ENCODE measurements around the gene BABAM2. TPM values are rescaled to one million over a fixed set of nuclear protein-coding genes. Genes with fewer than 3 reads are reported as not detected.
"Not testable (repeated sequence)": the region's sequence is repeated elsewhere in the genome, so short reads cannot be mapped to it uniquely, and the experiment has no call there.

The BABAM2 gene
- total RNA-seq, 2 experiments from 2014 or later: 19.7 to 33.2 TPM

DNA sequence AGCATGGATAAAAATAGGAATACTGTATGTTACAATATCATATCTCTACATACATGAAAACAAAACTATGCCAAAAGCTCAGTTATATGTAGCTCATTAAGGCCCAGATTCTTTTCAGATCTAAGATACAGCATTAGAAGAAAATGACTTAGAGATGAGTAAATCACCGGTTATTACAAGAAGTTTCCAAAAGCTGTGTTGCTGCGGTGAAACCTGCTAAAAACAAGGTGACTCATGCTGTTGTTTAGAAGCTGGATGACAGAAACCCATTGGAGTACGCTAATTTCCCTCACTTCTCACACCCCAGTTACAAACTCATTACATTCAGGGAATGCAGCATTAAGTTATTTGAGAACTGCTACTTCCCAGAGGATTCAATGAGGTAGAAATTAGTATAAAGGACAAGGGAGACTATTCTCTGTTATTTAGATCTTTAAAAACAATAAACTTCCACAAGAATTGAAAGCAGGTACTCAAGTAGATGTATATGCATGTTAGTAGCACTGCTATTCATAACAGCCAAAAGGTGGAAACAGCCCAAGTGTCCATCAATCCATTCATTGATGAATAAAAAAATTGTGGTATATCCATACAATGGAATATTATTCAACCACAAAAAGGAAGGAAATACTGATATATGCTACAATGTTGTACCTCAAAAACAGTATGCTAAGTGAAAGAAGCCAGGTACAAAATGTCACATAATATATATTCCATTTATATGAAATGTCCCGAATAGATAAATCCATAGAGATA is 32.9 kb upstream of the BABAM2 start:
- H3K4me3 ChIP-seq (ENCODE audit: low read depth, low read length, poor library complexity, severe bottlenecking): no peak overlapping the region
- ChIA-PET POLR2A (interaction anchor here (0.7 kb wide), 1 partner anchor 32 kb away, joined by 4 read pairs; no protein-coding TSS in a partner anchor), CTCF (ENCODE audit: unreplicated experiment) (no interaction called here)
- no peak for TF ChIP-seq EZH2phosphoT487 (IDR thresholded peaks at IDR 0.05; ENCODE audit: borderline replicate concordance, low read depth, low read length)
- TF ChIP-seq, protein P1, sequence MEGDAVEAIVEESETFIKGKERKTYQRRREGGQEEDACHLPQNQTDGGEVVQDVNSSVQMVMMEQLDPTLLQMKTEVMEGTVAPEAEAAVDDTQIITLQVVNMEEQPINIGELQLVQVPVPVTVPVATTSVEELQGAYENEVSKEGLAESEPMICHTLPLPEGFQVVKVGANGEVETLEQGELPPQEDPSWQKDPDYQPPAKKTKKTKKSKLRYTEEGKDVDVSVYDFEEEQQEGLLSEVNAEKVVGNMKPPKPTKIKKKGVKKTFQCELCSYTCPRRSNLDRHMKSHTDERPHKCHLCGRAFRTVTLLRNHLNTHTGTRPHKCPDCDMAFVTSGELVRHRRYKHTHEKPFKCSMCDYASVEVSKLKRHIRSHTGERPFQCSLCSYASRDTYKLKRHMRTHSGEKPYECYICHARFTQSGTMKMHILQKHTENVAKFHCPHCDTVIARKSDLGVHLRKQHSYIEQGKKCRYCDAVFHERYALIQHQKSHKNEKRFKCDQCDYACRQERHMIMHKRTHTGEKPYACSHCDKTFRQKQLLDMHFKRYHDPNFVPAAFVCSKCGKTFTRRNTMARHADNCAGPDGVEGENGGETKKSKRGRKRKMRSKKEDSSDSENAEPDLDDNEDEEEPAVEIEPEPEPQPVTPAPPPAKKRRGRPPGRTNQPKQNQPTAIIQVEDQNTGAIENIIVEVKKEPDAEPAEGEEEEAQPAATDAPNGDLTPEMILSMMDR (conservative IDR thresholded peaks at IDR 0.05; ENCODE audit: low read length): no peak
- no peak overlapping the region for H3K4me2 ChIP-seq (ENCODE audit: low read length)
- no peaks in the 10 kb centered on the region for H3K9me2 ChIP-seq (ENCODE audit: insufficient read depth, low read length)
- intact Hi-C loops (cut with micrococcal nuclease; ENCODE audit: unreplicated experiment): no loop called here
- no peaks in the 10 kb centered on the region for H4K20me1 ChIP-seq (ENCODE audit: insufficient read depth, low read length)
- no TSS peak for BruUV-seq (replicated peaks)
- H3K4me1 ChIP-seq (ENCODE audit: insufficient read depth, low read length, poor library complexity, severe bottlenecking): no peaks in the 10 kb centered on the region
- H3K27ac ChIP-seq (ENCODE audit: low read depth, low read length, poor library complexity, severe bottlenecking): no peak overlapping the region
- peaks cover 11% of the 10 kb centered on the region; the same call in 1 of the 2 replicates for H3K9me3 ChIP-seq (ENCODE audit: low read length)
- H2AFZ ChIP-seq (ENCODE audit: low read length): no peak overlapping the region
- DNase-seq (ENCODE audit: low spot score): no peak
- H3K36me3 ChIP-seq (ENCODE audit: insufficient read depth, low read length): no peaks in the 10 kb centered on the region
- H3K79me2 ChIP-seq (ENCODE audit: insufficient read depth, low read depth, low read length): no peaks in the 10 kb centered on the region

DNA sequence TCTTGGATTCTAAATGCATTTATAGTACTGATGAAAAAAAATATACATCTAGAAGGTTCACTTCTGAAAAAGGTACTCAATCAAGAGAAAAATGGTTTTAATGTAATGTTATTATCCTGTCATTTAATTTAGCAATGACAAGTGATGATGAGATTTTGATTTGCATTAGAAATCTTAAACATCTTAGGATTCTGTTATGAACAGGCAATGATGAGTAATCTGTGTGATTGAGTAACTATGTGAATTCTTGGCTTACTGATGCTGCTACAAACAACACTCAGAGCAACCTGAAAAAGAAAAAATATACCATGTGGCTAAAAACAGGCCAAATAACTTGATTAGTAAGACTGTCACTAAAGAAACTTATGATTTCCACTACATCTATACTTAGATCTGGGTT is 30.4 kb upstream of the BABAM2 start:
- no peaks in the 10 kb centered on the region for H3K4me1 ChIP-seq (ENCODE audit: insufficient read depth, low read length, poor library complexity, severe bottlenecking)
- intact Hi-C loops (cut with micrococcal nuclease; ENCODE audit: unreplicated experiment): no loop called here
- ChIA-PET POLR2A (no interaction called here), CTCF (ENCODE audit: unreplicated experiment) (no interaction called here)
- no peak overlapping the region for H3K4me3 ChIP-seq (ENCODE audit: low read depth, low read length, poor library complexity, severe bottlenecking)
- no TSS peak for BruUV-seq (replicated peaks)
- H3K9me2 ChIP-seq (ENCODE audit: insufficient read depth, low read length): no peaks in the 10 kb centered on the region
- no peaks in the 10 kb centered on the region for H3K79me2 ChIP-seq (ENCODE audit: insufficient read depth, low read depth, low read length)
- H4K20me1 ChIP-seq (ENCODE audit: insufficient read depth, low read length): no peaks in the 10 kb centered on the region
- peaks cover 11% of the 10 kb centered on the region; the same call in 1 of the 2 replicates for H3K9me3 ChIP-seq (ENCODE audit: low read length)
- H3K36me3 ChIP-seq (ENCODE audit: insufficient read depth, low read length): no peaks in the 10 kb centered on the region
- no peak overlapping the region for H2AFZ ChIP-seq (ENCODE audit: low read length)
- no peak for DNase-seq (ENCODE audit: low spot score)
- TF ChIP-seq, protein P1 (conservative IDR thresholded peaks at IDR 0.05; ENCODE audit: low read length): no peak
- TF ChIP-seq EZH2phosphoT487 (IDR thresholded peaks at IDR 0.05; ENCODE audit: borderline replicate concordance, low read depth, low read length): no peak
- no peak overlapping the region for H3K4me2 ChIP-seq (ENCODE audit: low read length)
- H3K27ac ChIP-seq (ENCODE audit: low read depth, low read length, poor library complexity, severe bottlenecking): no peak overlapping the region

DNA sequence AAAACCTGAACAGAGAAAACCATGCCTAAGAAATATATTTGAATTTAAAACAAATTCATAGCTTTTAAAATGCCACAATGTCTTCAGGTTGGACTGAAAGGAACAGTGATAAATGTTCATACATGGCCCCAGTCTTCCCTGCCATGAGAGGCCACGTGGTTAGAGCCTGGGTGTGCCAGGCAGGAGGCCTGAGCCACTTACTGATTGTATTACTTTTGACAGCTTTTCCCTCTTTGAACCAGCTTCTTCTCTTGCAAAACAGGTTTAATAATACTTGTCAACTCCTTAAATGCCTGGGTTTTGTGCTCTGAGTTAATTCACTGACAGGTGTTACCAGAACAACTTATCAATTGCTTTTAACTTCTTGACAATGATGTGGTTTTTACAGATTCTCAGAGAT is 27.4 kb upstream of the BABAM2 start:
- Histone ChIP-seq H3K9me3 (ENCODE audit: low read length) (0 out of 2 replicates have a peak, but pooled peaks cover 1% of the 10 kb centered on the region), H3K9me2 (ENCODE audit: insufficient read depth, low read length) (no peaks in the 10 kb centered on the region), H2AFZ (ENCODE audit: low read length) (no peak overlapping the region), H3K4me3 (ENCODE audit: low read depth, low read length, poor library complexity, severe bottlenecking) (no peak overlapping the region), H3K36me3 (ENCODE audit: insufficient read depth, low read length) (no peaks in the 10 kb centered on the region), H3K4me1 (ENCODE audit: insufficient read depth, low read length, poor library complexity, severe bottlenecking) (no peaks in the 10 kb centered on the region), H4K20me1 (ENCODE audit: insufficient read depth, low read length) (no peaks in the 10 kb centered on the region), H3K4me2 (ENCODE audit: low read length) (no peak overlapping the region), H3K27ac (ENCODE audit: low read depth, low read length, poor library complexity, severe bottlenecking) (no peak overlapping the region), H3K79me2 (ENCODE audit: insufficient read depth, low read depth, low read length) (no peaks in the 10 kb centered on the region)
- BruUV-seq (replicated peaks): no TSS peak
- DNase-seq (ENCODE audit: low spot score): no peak
- ChIA-PET CTCF (ENCODE audit: unreplicated experiment) (no interaction called here), POLR2A (interaction anchor here (0.5 kb wide), 1 partner anchor 775 kb away, joined by 3 read pairs; no protein-coding TSS in a partner anchor)
- TF ChIP-seq, protein P1 (conservative IDR thresholded peaks at IDR 0.05; ENCODE audit: low read length): no peak
- no peak for TF ChIP-seq EZH2phosphoT487 (IDR thresholded peaks at IDR 0.05; ENCODE audit: borderline replicate concordance, low read depth, low read length)
- intact Hi-C loops (cut with micrococcal nuclease; ENCODE audit: unreplicated experiment): no loop called here

DNA sequence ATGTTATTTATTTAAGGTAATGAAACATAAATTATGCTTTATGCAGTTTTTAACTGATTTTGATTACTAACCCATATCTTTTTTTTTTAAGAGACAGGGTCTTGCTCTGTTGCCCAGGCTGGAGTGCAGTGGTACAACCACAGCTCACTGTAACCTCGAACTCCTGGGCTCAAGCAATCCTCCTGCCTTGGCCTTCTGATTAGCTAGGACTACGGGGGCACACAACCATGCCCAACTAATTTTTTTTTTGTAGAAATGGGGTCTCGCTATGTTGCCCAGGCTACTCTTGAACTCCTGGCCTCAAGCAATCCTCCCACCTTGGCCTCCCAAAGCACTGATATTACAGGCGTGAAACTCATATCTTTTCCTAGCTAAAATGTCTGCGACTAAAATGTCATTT is 26.6 kb upstream of the BABAM2 start:
- H4K20me1 ChIP-seq (ENCODE audit: insufficient read depth, low read length); H2AFZ ChIP-seq (ENCODE audit: low read length); BruUV-seq (replicated peaks); H3K4me1 ChIP-seq (ENCODE audit: insufficient read depth, low read length, poor library complexity, severe bottlenecking); H3K36me3 ChIP-seq (ENCODE audit: insufficient read depth, low read length); H3K4me3 ChIP-seq (ENCODE audit: low read depth, low read length, poor library complexity, severe bottlenecking); DNase-seq (ENCODE audit: low spot score); CTCF ChIA-PET (ENCODE audit: unreplicated experiment); POLR2A ChIA-PET; intact Hi-C loops (cut with micrococcal nuclease; ENCODE audit: unreplicated experiment); H3K9me3 ChIP-seq (ENCODE audit: low read length); H3K4me2 ChIP-seq (ENCODE audit: low read length); H3K79me2 ChIP-seq (ENCODE audit: insufficient read depth, low read depth, low read length); H3K9me2 ChIP-seq (ENCODE audit: insufficient read depth, low read length); H3K27ac ChIP-seq (ENCODE audit: low read depth, low read length, poor library complexity, severe bottlenecking): not testable (repeated sequence)
